H1 (cell line): ENCODE data around the gene APOC1. TPM values are rescaled to one million over a fixed set of nuclear protein-coding genes. Genes with fewer than 3 reads are reported as not detected.
A peak's percentile ranks its signal among the peaks of the same experiment; 100 is the strongest.

ENCODE experiments used
- ATF3 ChIP-seq: IDR thresholded peaks from 2 replicates; pipeline ENCODE4 v1.6.1; 2011; ENCODE audit warnings: low read depth, mild to moderate bottlenecking, low read length; ENCODE audit not compliant: insufficient read depth
- BRCA1 ChIP-seq: IDR thresholded peaks from 2 replicates; pipeline ENCODE4 v1.6.1; 2012; ENCODE audit warnings: low read depth, low read length, improper control_type of control experiment
- CBX5 ChIP-seq: fragments of 300-800, 300-1000 bp; sonication (generic); IDR thresholded peaks from 2 replicates; pipeline ENCODE4 v1.7.1; 2016; ENCODE audit warnings: antibody characterized with exemption, low read length, low read depth
- CEBPB ChIP-seq: IDR thresholded peaks from 2 replicates; pipeline ENCODE4 v1.6.1; 2012; ENCODE audit warnings: low read depth, low read length
- CHD1 ChIP-seq: IDR thresholded peaks from 2 replicates; pipeline ENCODE4 v1.6.1; 2012; ENCODE audit warnings: low read depth, low read length, improper control_type of control experiment
- E2F6 ChIP-seq: IDR thresholded peaks from 2 replicates; pipeline ENCODE4 v1.6.1; 2012; ENCODE audit warnings: inconsistent platforms
- HDAC2 ChIP-seq, 2 experiments: fragments of 300-600 bp in 1 of 2; sonication (generic) in 1 of 2; IDR thresholded peaks; 2 replicates each; pipeline ENCODE4 v1.6.1; 2011 to 2012; ENCODE audit warnings: low read depth in 2 of 2, low read length in 2 of 2, mild to moderate bottlenecking in 2 of 2, moderate library complexity in 2 of 2, borderline replicate concordance in 1 of 2, inconsistent platforms in 1 of 2
- MAX ChIP-seq: IDR thresholded peaks from 2 replicates; pipeline ENCODE4 v1.6.1; 2012; ENCODE audit warnings: inconsistent platforms
- POLR2AphosphoS5 ChIP-seq: IDR thresholded peaks from 2 replicates; pipeline ENCODE4 v1.6.1; 2011; ENCODE audit warnings: low read depth, low read length
- POU5F1 ChIP-seq: IDR thresholded peaks from 2 replicates; pipeline ENCODE4 v1.6.1; 2011; ENCODE audit warnings: low read depth, mild to moderate bottlenecking, low read length, moderate library complexity
- RBBP5 ChIP-seq: IDR thresholded peaks from 2 replicates; pipeline ENCODE4 v1.7.1; 2012; ENCODE audit warnings: low read depth, mild to moderate bottlenecking, inconsistent platforms, low read length, moderate library complexity, borderline replicate concordance
- RFX5 ChIP-seq: IDR thresholded peaks from 2 replicates; pipeline ENCODE4 v1.6.1; 2011; ENCODE audit warnings: low read depth, low read length, improper control_type of control experiment, borderline replicate concordance
- SIX5 ChIP-seq: IDR thresholded peaks from 2 replicates; pipeline ENCODE4 v1.6.1; 2011; ENCODE audit warnings: mild to moderate bottlenecking, low read depth, low read length
- SP2 ChIP-seq: IDR thresholded peaks from 2 replicates; pipeline ENCODE4 v1.6.1; 2012; ENCODE audit warnings: mild to moderate bottlenecking, low read length, inconsistent platforms
- SRF ChIP-seq: IDR thresholded peaks from 2 replicates; pipeline ENCODE4 v1.6.1; 2011; ENCODE audit warnings: mild to moderate bottlenecking, low read depth, low read length, moderate library complexity
- SUZ12 ChIP-seq: fragments of 200-600 bp; sonication (generic); IDR thresholded peaks from 2 replicates; pipeline ENCODE4 v1.6.1; 2012; ENCODE audit warnings: mild to moderate bottlenecking, inconsistent platforms, low read length, moderate library complexity, mixed read lengths
- TAF1 ChIP-seq: IDR thresholded peaks from 2 replicates; pipeline ENCODE4 v1.6.1; 2011; ENCODE audit warnings: mild to moderate bottlenecking, low read depth, low read length
- TAF7 ChIP-seq: optimal IDR thresholded peaks from 2 replicates; pipeline ENCODE3; 2011; ENCODE audit warnings: low read depth, mild to moderate bottlenecking, inconsistent platforms, low read length, moderate library complexity, borderline replicate concordance
- TBP ChIP-seq: IDR thresholded peaks from 2 replicates; pipeline ENCODE4 v1.6.1; 2011; ENCODE audit warnings: low read depth, low read length, improper control_type of control experiment
- ZNF274 ChIP-seq: IDR thresholded peaks from 2 replicates; pipeline ENCODE4 v1.7.0; 2012; ENCODE audit warnings: low read length, borderline replicate concordance; ENCODE audit errors: extremely low read depth
- polyA plus RNA-seq, 7 experiments: library from polyadenylated mRNA; depleted of rRNA in 3 of 7; stranded (reverse) in 5 of 7; unstranded in 2 of 7; fragments of >200 nt in 5 of 7; fragments of 200-250 nt in 2 of 7; gene quantifications; 1 replicate in 5 of 7; 2 replicates in 1 of 7; 4 replicates in 1 of 7; pipeline versions ENCODE4 v1.2.1 to v1.2.3, GENCODE V29; 2011 to 2013; ENCODE audit warnings: missing spikeins in 2 of 7, mixed read lengths in 2 of 7
- total RNA-seq: library from RNA; stranded (reverse); fragmentation: NEBNext Ultra II Directional; extraction: Animal tissue kit (Norgen Biotek cat#: 25700); gene quantifications from 2 replicates; pipeline ENCODE4 v1.2.1, GENCODE V29; 2021

The APOC1 gene
- total and polyA plus RNA-seq, 2 of the 8 experiments (the other 6 are each of a cell fraction or from before 2014, with no cell fraction given) = 55.8 to 78.2 TPM

GRCh38 chr19:44905437-44906160, 8.8 kb upstream of the APOC1 start, which contains the start of gene APOE (continued):
- TF ChIP-seq TBP (peak; percentile 94), CBX5 (no peak), RBBP5 (no peak), MAX (peak; percentile 66), HDAC2 (IDR thresholded peaks at IDR 0.05; ENCODE audit: borderline replicate concordance in 1 of 2, low read depth in 2 of 2, low read length in 2 of 2) (no peak), POU5F1 (no peak), TAF7 (peak; percentile 92), TAF1 (peak; percentile 84), CHD1 (no peak), SIX5 (no peak), POLR2AphosphoS5 (peak; percentile 88), SP2 (no peak), E2F6 (no peak), CEBPB (no peak), BRCA1 (no peak), SRF (no peak), ZNF274 (no peak), RFX5 (no peak), SUZ12 (no peak), ATF3 (no peak)
